ENCODE results near the gene DNM1L.

- TF ChIP-seq POLR2AphosphoS5 (IDR thresholded peaks at IDR 0.05; ENCODE audit: insufficient read depth, low read depth, low read length) (no peak), CTCF (IDR thresholded peaks at IDR 0.05; ENCODE audit: extremely low read depth in 1 of 2, insufficient read depth in 1 of 2, low read depth in 1 of 2, low read length in 2 of 2) (no peak)
Observed at GRCh38 chr12:32765906-32766305, 86.8 kb downstream of the DNM1L start.

Data from endothelial cell of umbilical vein (primary cell).